GM10847 (cell line): ENCODE measurements around the gene LRFN2.

ENCODE experiments used
- POLR2A ChIP-seq: IDR thresholded peaks from 2 replicates; pipeline ENCODE4 v1.6.1; 2011; ENCODE audit not compliant: insufficient read length; ENCODE audit errors: extremely low read depth

Gene LRFN2

DNA sequence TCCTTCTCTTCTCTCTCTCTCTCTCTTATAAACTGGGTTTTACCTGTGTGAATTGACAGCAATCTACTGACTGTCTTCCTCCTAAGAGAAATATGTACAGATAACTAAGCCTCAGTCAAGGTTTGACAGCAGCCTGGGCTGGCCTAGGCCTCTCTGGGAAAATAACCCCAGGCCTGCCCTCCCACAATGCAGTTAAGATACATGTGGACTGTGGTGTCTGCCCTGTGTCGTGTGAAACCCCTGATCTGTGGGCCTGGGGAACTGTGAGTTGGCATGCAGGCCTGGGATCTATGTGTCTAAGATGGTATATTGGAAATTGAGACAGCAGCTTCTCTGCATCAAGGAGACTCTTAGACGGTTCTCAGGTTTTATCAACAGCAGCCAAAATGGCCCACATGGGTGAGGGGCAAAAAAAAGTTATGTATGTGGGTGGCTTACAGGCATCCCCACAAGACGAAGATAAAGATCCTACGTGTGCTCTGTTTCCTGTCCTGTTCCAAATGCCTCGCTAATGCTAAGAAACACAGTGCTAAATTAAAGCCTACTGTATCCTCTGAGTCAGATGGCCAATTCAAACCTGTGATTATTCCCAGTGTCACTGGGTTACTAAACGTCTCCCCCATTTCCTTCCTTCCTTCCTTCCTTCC is 19.0 kb downstream of the LRFN2 start:
- no peak for TF ChIP-seq POLR2A

- TF ChIP-seq POLR2A, result no peak
Observed at GRCh38 chr6:40563111-40563510, 24.1 kb downstream of the LRFN2 start.

GRCh38 chr6:40559056-40559455 is 28.1 kb downstream of the LRFN2 start:
- no peak for TF ChIP-seq POLR2A

DNA sequence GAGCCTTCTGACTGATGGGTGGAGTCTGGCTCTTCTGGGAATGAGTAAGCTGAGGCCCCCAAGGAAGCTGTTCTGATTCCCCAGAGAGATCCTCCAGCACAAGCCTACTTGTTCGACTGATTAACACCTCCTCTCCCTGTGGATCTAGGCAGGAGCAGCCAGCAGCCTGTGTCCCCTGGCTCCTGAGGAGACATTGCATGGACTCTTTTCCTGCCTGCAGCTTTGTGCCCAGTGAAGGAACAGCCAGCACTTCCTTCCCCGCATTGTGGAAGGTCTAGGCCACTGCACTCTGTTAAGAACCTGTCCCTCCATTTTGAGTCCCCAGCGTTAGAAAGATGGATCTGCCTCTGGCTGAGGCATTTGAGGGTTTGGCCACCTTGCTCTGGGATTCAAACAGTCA is 29.1 kb downstream of the LRFN2 start:
- no peak for TF ChIP-seq POLR2A

GRCh38 chr6:40556881-40557280 is 30.3 kb downstream of the LRFN2 start:
- no peak for TF ChIP-seq POLR2A

GRCh38 chr6:40556023-40556422 is 31.1 kb downstream of the LRFN2 start:
- TF ChIP-seq POLR2A, result no peak

- no peak for TF ChIP-seq POLR2A
Observed at GRCh38 chr6:40555092-40555491, 32.1 kb downstream of the LRFN2 start.

GRCh38 chr6:40552941-40553340 is 34.2 kb downstream of the LRFN2 start:
- no peak for TF ChIP-seq POLR2A

GRCh38 chr6:40551966-40552505 is 35.1 kb downstream of the LRFN2 start:
- no peak for TF ChIP-seq POLR2A

- no peak for TF ChIP-seq POLR2A
Observed at GRCh38 chr6:40550202-40551101, 36.7 kb downstream of the LRFN2 start.

GRCh38 chr6:40545954-40546353 is 41.2 kb downstream of the LRFN2 start:
- no peak for TF ChIP-seq POLR2A

- no peak for TF ChIP-seq POLR2A
Observed at GRCh38 chr6:40543776-40544175, 43.4 kb downstream of the LRFN2 start.

GRCh38 chr6:40543146-40543545 is 44.0 kb downstream of the LRFN2 start:
- TF ChIP-seq POLR2A, result no peak

DNA sequence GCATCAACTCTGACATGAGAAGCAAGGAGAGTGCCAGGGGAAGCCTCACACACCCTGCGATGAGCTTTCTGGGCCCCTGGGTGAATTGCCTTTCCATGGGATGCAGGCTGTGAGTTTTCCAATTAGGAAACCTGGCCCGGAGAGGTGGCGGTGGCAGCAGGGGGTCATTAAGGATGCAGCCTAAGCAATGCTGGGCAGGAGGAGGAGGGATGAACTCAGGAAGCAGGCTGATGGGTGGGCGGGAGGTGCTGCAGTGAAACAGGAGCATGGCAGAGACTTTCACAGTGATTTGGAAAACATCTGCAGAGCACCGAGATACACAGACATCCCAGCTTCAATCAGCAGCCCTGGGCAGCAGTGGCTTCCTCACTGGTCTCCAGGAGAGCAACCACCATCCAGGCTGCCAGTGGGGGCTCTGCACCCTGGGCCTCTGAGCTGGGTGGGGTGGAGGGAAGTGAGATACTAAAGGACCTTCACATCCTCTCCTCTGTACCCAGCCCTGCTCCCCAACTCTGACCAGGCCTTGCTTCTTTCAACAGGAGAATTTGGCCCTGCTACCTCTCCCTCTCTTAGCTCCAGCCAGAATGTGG is 44.9 kb downstream of the LRFN2 start:
- no peak for TF ChIP-seq POLR2A

GRCh38 chr6:40541556-40542174 is 45.5 kb downstream of the LRFN2 start:
- TF ChIP-seq POLR2A, result no peak

- TF ChIP-seq POLR2A, result no peak
Observed at GRCh38 chr6:40540790-40541189, 46.4 kb downstream of the LRFN2 start.

GRCh38 chr6:40539853-40540252 is 47.3 kb downstream of the LRFN2 start:
- no peak for TF ChIP-seq POLR2A
